Stomach (tissue), 4 donors: ENCODE measurements around the gene ASNSD1.

ENCODE experiments used
- POLR2A ChIP-seq, 4 donors: fragments of 450-650 bp; IDR thresholded peaks; one replicate each; pipeline ENCODE4 v1.6.1; 2016; ENCODE audit warnings: antibody characterized with exemption in 4 of 4, control low read depth in 2 of 4, mild to moderate bottlenecking in 1 of 4, moderate library complexity in 1 of 4
- TF ChIP-seq, protein P1 (sequence below), 7 experiments: fragments of 450-650 bp in 4 of 7; fragments of 200-600 bp in 3 of 7; sonication (generic) in 3 of 7; IDR thresholded peaks; one replicate each; pipeline ENCODE4 v1.5.1; 2016 to 2019; ENCODE audit warnings: antibody characterized with exemption in 7 of 7, control low read depth in 2 of 7, mild to moderate bottlenecking in 1 of 7

GRCh38 chr2:189624648-189625355 lies 36.5 kb upstream of the ASNSD1 start:
- TF ChIP-seq, protein P1, sequence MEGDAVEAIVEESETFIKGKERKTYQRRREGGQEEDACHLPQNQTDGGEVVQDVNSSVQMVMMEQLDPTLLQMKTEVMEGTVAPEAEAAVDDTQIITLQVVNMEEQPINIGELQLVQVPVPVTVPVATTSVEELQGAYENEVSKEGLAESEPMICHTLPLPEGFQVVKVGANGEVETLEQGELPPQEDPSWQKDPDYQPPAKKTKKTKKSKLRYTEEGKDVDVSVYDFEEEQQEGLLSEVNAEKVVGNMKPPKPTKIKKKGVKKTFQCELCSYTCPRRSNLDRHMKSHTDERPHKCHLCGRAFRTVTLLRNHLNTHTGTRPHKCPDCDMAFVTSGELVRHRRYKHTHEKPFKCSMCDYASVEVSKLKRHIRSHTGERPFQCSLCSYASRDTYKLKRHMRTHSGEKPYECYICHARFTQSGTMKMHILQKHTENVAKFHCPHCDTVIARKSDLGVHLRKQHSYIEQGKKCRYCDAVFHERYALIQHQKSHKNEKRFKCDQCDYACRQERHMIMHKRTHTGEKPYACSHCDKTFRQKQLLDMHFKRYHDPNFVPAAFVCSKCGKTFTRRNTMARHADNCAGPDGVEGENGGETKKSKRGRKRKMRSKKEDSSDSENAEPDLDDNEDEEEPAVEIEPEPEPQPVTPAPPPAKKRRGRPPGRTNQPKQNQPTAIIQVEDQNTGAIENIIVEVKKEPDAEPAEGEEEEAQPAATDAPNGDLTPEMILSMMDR (IDR thresholded peaks at IDR 0.05) = no peak
- TF ChIP-seq POLR2A (IDR thresholded peaks at IDR 0.05) = no peak
